Stimulated activated CD4-positive, alpha-beta T cell treated with anti-CD3 and anti-CD28 coated beads, Interleukin-1b, Interleukin-23, amount 100 ng/mL, for 48 hours (primary cell): ENCODE data around the gene PREP.
"Not testable (repeated sequence)": the region's sequence is repeated elsewhere in the genome, so short reads cannot be mapped to it uniquely, and the experiment has no call there.

Experiments
- DNase-seq: peaks from one replicate; pipeline ENCODE4 v3.0.0-alpha.2; 2020

The PREP gene

GRCh38 chr6:105389543-105389942 lies 13.3 kb downstream of the PREP start:
- no peak for DNase-seq

- DNase-seq = no peak
Observed at GRCh38 chr6:105388392-105388791, 14.5 kb downstream of the PREP start.

- DNase-seq = no peak
Observed at GRCh38 chr6:105384004-105384403, 18.9 kb downstream of the PREP start.

- no peak for DNase-seq
Observed at GRCh38 chr6:105382958-105383357, 19.9 kb downstream of the PREP start.

- no peak for DNase-seq
Observed at GRCh38 chr6:105382496-105382895, 20.4 kb downstream of the PREP start.

- no peak for DNase-seq
Observed at GRCh38 chr6:105380634-105381033, 22.2 kb downstream of the PREP start.

- no peak for DNase-seq
Observed at GRCh38 chr6:105375797-105376196, 27.1 kb downstream of the PREP start.

GRCh38 chr6:105374010-105374420 lies 28.9 kb downstream of the PREP start:
- DNase-seq = no peak

- DNase-seq = no peak
Observed at GRCh38 chr6:105373481-105373880, 29.4 kb downstream of the PREP start.

GRCh38 chr6:105372849-105373182 lies 30.1 kb downstream of the PREP start:
- DNase-seq = no peak

GRCh38 chr6:105372142-105372848 lies 30.6 kb downstream of the PREP start:
- DNase-seq = no peak

- DNase-seq = no peak
Observed at GRCh38 chr6:105370351-105370750, 32.5 kb downstream of the PREP start.

GRCh38 chr6:105369145-105369544 lies 33.7 kb downstream of the PREP start:
- no peak for DNase-seq

- no peak for DNase-seq
Observed at GRCh38 chr6:105364243-105364642, 38.6 kb downstream of the PREP start.

GRCh38 chr6:105363100-105363754 lies 39.7 kb downstream of the PREP start:
- DNase-seq = no peak

GRCh38 chr6:105359419-105360370 lies 43.2 kb downstream of the PREP start:
- DNase-seq = no peak

GRCh38 chr6:105357165-105357564 lies 45.7 kb downstream of the PREP start:
- no peak for DNase-seq

- DNase-seq = no peak
Observed at GRCh38 chr6:105352037-105352617, 50.8 kb downstream of the PREP start.

- no peak for DNase-seq
Observed at GRCh38 chr6:105348897-105349296, 54.0 kb downstream of the PREP start.

- no peak for DNase-seq
Observed at GRCh38 chr6:105346052-105346451, 56.8 kb downstream of the PREP start.

GRCh38 chr6:105345506-105345905 lies 57.4 kb downstream of the PREP start:
- no peak for DNase-seq

GRCh38 chr6:105344881-105345370 lies 58.0 kb downstream of the PREP start:
- DNase-seq = no peak

- DNase-seq = not testable (repeated sequence)
Observed at GRCh38 chr6:105338350-105338983, 64.4 kb downstream of the PREP start.
